Smooth muscle cell (in vitro differentiated cells): Measurements from ENCODE around the gene MYBPHL. TPM values are rescaled to one million over a fixed set of nuclear protein-coding genes. Genes with fewer than 3 reads are reported as not detected.
A peak's percentile ranks its signal among the peaks of the same experiment; 100 is the strongest.

ENCODE experiments used
- DNase-seq: peaks from one replicate; lab custom pipeline; 2025; ENCODE audit not compliant: unreplicated experiment; lab: John Stamatoyannopoulos, UW
- H2AFZ ChIP-seq: fragments of 200-600 bp; sonication (generic); 2 replicates; pipeline ENCODE4 v1.6.0; 2016; ENCODE audit warnings: antibody characterized with exemption, low read depth, mild to moderate bottlenecking
- H3F3A ChIP-seq: fragments of 200-600 bp; sonication (generic); 2 replicates; pipeline ENCODE4 v1.6.0; 2017; ENCODE audit warnings: antibody characterized with exemption, low read depth
- H3K27ac ChIP-seq: fragments of 200-600 bp; sonication (generic); 2 replicates; pipeline ENCODE4 v1.5.1; 2016; ENCODE audit warnings: low read depth, mild to moderate bottlenecking
- H3K27me3 ChIP-seq: fragments of 200-600 bp; sonication (generic); 2 replicates; pipeline ENCODE4 v1.6.1; 2016; ENCODE audit warnings: low read depth, mild to moderate bottlenecking
- H3K36me3 ChIP-seq: fragments of 200-600 bp; sonication (generic); 2 replicates; pipeline ENCODE4 v1.5.1; 2016; ENCODE audit warnings: low read depth
- H3K4me1 ChIP-seq: fragments of 200-600 bp; sonication (generic); 2 replicates; pipeline ENCODE4 v1.5.1; 2016; ENCODE audit warnings: low read depth
- H3K4me2 ChIP-seq: fragments of 200-600 bp; sonication (generic); 2 replicates; pipeline ENCODE4 v1.6.0; 2016; ENCODE audit warnings: mild to moderate bottlenecking
- H3K4me3 ChIP-seq: fragments of 200-600 bp; sonication (generic); 2 replicates; pipeline ENCODE4 v1.5.1; 2016; ENCODE audit warnings: mild to moderate bottlenecking
- H3K79me2 ChIP-seq: fragments of 200-600 bp; sonication (generic); 2 replicates; pipeline ENCODE4 v1.6.0; 2016; ENCODE audit warnings: low read depth, mild to moderate bottlenecking
- H3K9ac ChIP-seq: fragments of 200-600 bp; sonication (generic); 2 replicates; pipeline ENCODE4 v1.6.0; 2016; ENCODE audit warnings: low read depth
- H3K9me3 ChIP-seq: fragments of 200-600 bp; sonication (generic); replicated peaks from 2 replicates; pipeline ENCODE4 v1.5.1; 2016; ENCODE audit warnings: low read depth
- H4K20me1 ChIP-seq: fragments of 200-600 bp; sonication (generic); 2 replicates; pipeline ENCODE4 v1.6.0; 2016; ENCODE audit warnings: low read depth
- CTCF ChIP-seq: fragments of 200-600 bp; sonication (generic); IDR thresholded peaks from 2 replicates; pipeline ENCODE4 v1.5.1; 2017; ENCODE audit warnings: borderline replicate concordance, mild to moderate bottlenecking, antibody characterized with exemption; ENCODE audit not compliant: insufficient read depth, poor library complexity, severe bottlenecking
- WGBS: methylation state at CpG from one replicate; pipeline ENCODE4 v1.1.7; 2016; ENCODE audit warnings: low lambda C conversion rate; 5-methylcytosine and 5-hydroxymethylcytosine counted together
- polyA plus RNA-seq: library from polyadenylated mRNA; unstranded; fragments of >200 nt; fragmentation: Nextera tagmentation; extraction: Ambion mirVana; gene quantifications from 2 replicates; pipeline ENCODE4 v1.2.1, GENCODE V29; 2016
- total RNA-seq: library from RNA; depleted of rRNA; stranded (reverse); fragments of >200 nt; gene quantifications from 2 replicates; pipeline ENCODE4 v1.2.3, GENCODE V29; 2014

The MYBPHL gene
- total and polyA plus RNA-seq, 2 experiments from 2014 or later = not detected

GRCh38 chr1:109263597-109264378 lies 43.0 kb downstream of the MYBPHL start:
- 48% methylated on average over 28 of the region's 29 CpGs for WGBS
- no peak overlapping the region for H3K4me2 ChIP-seq

GRCh38 chr1:109263234-109263596 lies 43.6 kb downstream of the MYBPHL start:
- 68% methylated on average over 9 of the region's 12 CpGs for WGBS
- H3K9ac ChIP-seq = no peak overlapping the region
- DNase-seq = no peak
- H4K20me1 ChIP-seq = no peaks in the 10 kb centered on the region
- peaks cover 3% of the 10 kb centered on the region for H3K4me1 ChIP-seq
- no peak overlapping the region for H3K4me2 ChIP-seq
- no peak for TF ChIP-seq CTCF
- no peaks in the 10 kb centered on the region for H3K36me3 ChIP-seq
- no peaks in the 10 kb centered on the region for H3K79me2 ChIP-seq
- H2AFZ ChIP-seq = no peak overlapping the region
- no peaks in the 10 kb centered on the region for H3K9me3 ChIP-seq
- H3K4me3 ChIP-seq = no peak overlapping the region
- no peaks in the 10 kb centered on the region for H3K27me3 ChIP-seq
- H3F3A ChIP-seq = no peaks in the 10 kb centered on the region
- H3K27ac ChIP-seq = no peak overlapping the region

More at GRCh38 chr1:109263597-109264378, 43.0 kb downstream of the MYBPHL start:
- Histone ChIP-seq H3K9me3 (no peaks in the 10 kb centered on the region), H3K27ac (no peak overlapping the region), H4K20me1 (no peaks in the 10 kb centered on the region), H3K4me1 (peaks cover 3% of the 10 kb centered on the region), H3K36me3 (no peaks in the 10 kb centered on the region), H3K79me2 (no peaks in the 10 kb centered on the region), H3K4me3 (no peak overlapping the region), H2AFZ (no peak overlapping the region), H3K27me3 (no peaks in the 10 kb centered on the region), H3F3A (no peaks in the 10 kb centered on the region), H3K9ac (no peak overlapping the region)
- peak; percentile 98 for TF ChIP-seq CTCF
- peak; percentile 45 for DNase-seq

GRCh38 chr1:109262231-109263055 lies 44.4 kb downstream of the MYBPHL start:
- no peaks in the 10 kb centered on the region for H3K9me3 ChIP-seq
- H3K27ac ChIP-seq = no peak overlapping the region
- no peak overlapping the region for H3K4me3 ChIP-seq
- no peak for DNase-seq
- H4K20me1 ChIP-seq = no peaks in the 10 kb centered on the region
- H3K27me3 ChIP-seq = no peaks in the 10 kb centered on the region
- no peaks in the 10 kb centered on the region for H3F3A ChIP-seq
- no peak overlapping the region for H2AFZ ChIP-seq
- no peak for TF ChIP-seq CTCF
- 96% methylated on average over 22 of the region's 22 CpGs for WGBS
- H3K36me3 ChIP-seq = no peaks in the 10 kb centered on the region
- peaks cover 3% of the 10 kb centered on the region for H3K4me1 ChIP-seq
- no peaks in the 10 kb centered on the region for H3K79me2 ChIP-seq
- no peak overlapping the region for H3K4me2 ChIP-seq
- no peak overlapping the region for H3K9ac ChIP-seq
